H9 (cell line): ENCODE data around the gene TGM4. TPM values are rescaled to one million over a fixed set of nuclear protein-coding genes. Genes with fewer than 3 reads are reported as not detected.

Experiments
- DNase-seq: peaks from one replicate; pipeline ENCODE4 v3.0.0-alpha.2; 2017
- H2AFZ ChIP-seq: one replicate; pipeline ENCODE4 v1.6.1; 2013; ENCODE audit warnings: mild to moderate bottlenecking, low read length, control low read depth, moderate library complexity
- H2AK5ac ChIP-seq: 2 replicates; pipeline ENCODE4 v1.6.1; 2013; ENCODE audit warnings: low read length, control low read depth, mixed read lengths; ENCODE audit not compliant: insufficient read length
- H2BK120ac ChIP-seq: one replicate; pipeline ENCODE4 v1.6.1; 2013; ENCODE audit warnings: low read depth, mild to moderate bottlenecking, low read length, control low read depth, inconsistent platforms; ENCODE audit not compliant: poor library complexity, severe bottlenecking
- H2BK12ac ChIP-seq: 2 replicates; pipeline ENCODE4 v1.6.1; 2013; ENCODE audit warnings: low read length, control low read depth, mixed read lengths, low read depth; ENCODE audit not compliant: insufficient read length
- H2BK15ac ChIP-seq: 2 replicates; pipeline ENCODE4 v1.6.1; 2013; ENCODE audit warnings: low read depth, low read length, control low read depth
- H2BK20ac ChIP-seq: one replicate; pipeline ENCODE4 v1.6.1; 2013; ENCODE audit warnings: low read depth, mild to moderate bottlenecking, low read length, control low read depth, inconsistent platforms; ENCODE audit not compliant: poor library complexity, severe bottlenecking
- H2BK5ac ChIP-seq: 2 replicates; pipeline ENCODE4 v1.6.1; 2013; ENCODE audit warnings: low read length, control low read depth, mixed read lengths; ENCODE audit not compliant: insufficient read length
- H3K14ac ChIP-seq: 2 replicates; pipeline ENCODE4 v1.6.1; 2013; ENCODE audit warnings: low read length, control low read depth; ENCODE audit not compliant: insufficient read depth
- H3K18ac ChIP-seq: 2 replicates; pipeline ENCODE4 v1.6.1; 2013; ENCODE audit warnings: low read depth, mild to moderate bottlenecking, mixed read lengths, low read length, control low read depth; ENCODE audit not compliant: insufficient read length
- H3K23ac ChIP-seq: 2 replicates; pipeline ENCODE4 v1.6.1; 2013; ENCODE audit warnings: low read length, control low read depth, mixed read lengths, low read depth; ENCODE audit not compliant: insufficient read length
- H3K23me2 ChIP-seq: 2 replicates; pipeline ENCODE4 v1.6.1; 2013; ENCODE audit warnings: low read depth, mild to moderate bottlenecking, mixed read lengths, low read length, control low read depth; ENCODE audit not compliant: insufficient read length, poor library complexity, severe bottlenecking
- H3K27ac ChIP-seq: 2 replicates; pipeline ENCODE4 v1.5.1; 2013; ENCODE audit warnings: low read length, control low read depth, mixed read lengths, low read depth; ENCODE audit not compliant: insufficient read length
- H3K27me3 ChIP-seq: 2 replicates; pipeline ENCODE4 v1.6.1; 2013; ENCODE audit warnings: low read length, control low read depth, inconsistent platforms; ENCODE audit not compliant: insufficient read depth
- H3K4ac ChIP-seq: 2 replicates; pipeline ENCODE4 v1.6.1; 2013; ENCODE audit warnings: low read depth, mild to moderate bottlenecking, control low read depth, inconsistent platforms, low read length, moderate library complexity
- H3K4me1 ChIP-seq: 2 replicates; pipeline ENCODE4 v1.6.1; 2013; ENCODE audit warnings: low read length, control low read depth, inconsistent platforms; ENCODE audit not compliant: insufficient read depth
- H3K4me2 ChIP-seq: 2 replicates; pipeline ENCODE4 v1.6.1; 2013; ENCODE audit warnings: low read length, control low read depth, mixed read lengths; ENCODE audit not compliant: insufficient read length, insufficient read depth
- H3K56ac ChIP-seq: 2 replicates; pipeline ENCODE4 v1.6.1; 2013; ENCODE audit warnings: low read depth, mild to moderate bottlenecking, mixed read lengths, low read length, control low read depth; ENCODE audit not compliant: insufficient read length
- H3K79me1 ChIP-seq: 2 replicates; pipeline ENCODE4 v1.6.1; 2013; ENCODE audit warnings: low read depth, mild to moderate bottlenecking, moderate library complexity, low read length, control low read depth, inconsistent platforms; ENCODE audit not compliant: insufficient read depth, poor library complexity, severe bottlenecking
- H3K79me2 ChIP-seq: 2 replicates; pipeline ENCODE4 v1.6.1; 2013; ENCODE audit warnings: low read length, control low read depth, inconsistent platforms; ENCODE audit not compliant: insufficient read depth
- H3K9ac ChIP-seq: 2 replicates; pipeline ENCODE4 v1.6.1; 2013; ENCODE audit warnings: low read length, control low read depth, mixed read lengths; ENCODE audit not compliant: insufficient read length; ENCODE audit errors: extremely low read depth
- H3K9me3 ChIP-seq: one replicate; pipeline ENCODE4 v1.6.1; 2013; ENCODE audit warnings: low read depth, low read length, inconsistent platforms; ENCODE audit not compliant: control insufficient read depth
- H3T11ph ChIP-seq: one replicate; pipeline ENCODE4 v1.6.1; 2013; ENCODE audit warnings: mild to moderate bottlenecking, low read length, control low read depth, inconsistent platforms
- H4K20me1 ChIP-seq: one replicate; pipeline ENCODE4 v1.6.1; 2013; ENCODE audit not compliant: control insufficient read depth, insufficient read length, insufficient read depth
- H4K5ac ChIP-seq: 2 replicates; pipeline ENCODE4 v1.6.1; 2013; ENCODE audit warnings: low read depth, mild to moderate bottlenecking, mixed read lengths, low read length, control low read depth; ENCODE audit not compliant: insufficient read length
- H4K8ac ChIP-seq: replicated peaks from 2 replicates; pipeline ENCODE4 v1.6.1; 2013; ENCODE audit warnings: low read length, control low read depth, mixed read lengths, low read depth; ENCODE audit not compliant: insufficient read length
- H4K91ac ChIP-seq: 2 replicates; pipeline ENCODE4 v1.6.1; 2013; ENCODE audit warnings: low read depth, mild to moderate bottlenecking, moderate library complexity, mixed read lengths, low read length, control low read depth; ENCODE audit not compliant: insufficient read length
- H3K27ac Mint-ChIP-seq, 3 experiments: 2 replicates in 2 of 3; 3 replicates in 1 of 3; pipeline ENCODE4 v1.8.0; 2020 to 2021; ENCODE audit warnings: mixed read lengths in 3 of 3, mild to moderate bottlenecking in 1 of 3, moderate library complexity in 1 of 3
- H3K27me3 Mint-ChIP-seq: 2 replicates; pipeline ENCODE4 v1.8.0; 2021; ENCODE audit warnings: low read depth, mild to moderate bottlenecking, moderate library complexity, mixed read lengths
- H3K36me3 Mint-ChIP-seq, 3 experiments: 2 replicates in 2 of 3; 3 replicates in 1 of 3; pipeline ENCODE4 v1.8.0; 2020 to 2021; ENCODE audit warnings: low read depth in 3 of 3, mixed read lengths in 3 of 3; ENCODE audit not compliant: insufficient read depth in 1 of 3
- H3K4me1 Mint-ChIP-seq, 2 experiments: 2 replicates each; pipeline ENCODE4 v1.8.0; 2020; ENCODE audit warnings: mixed read lengths in 2 of 2
- H3K4me3 Mint-ChIP-seq, 2 experiments: 2 replicates in 1 of 2; 3 replicates in 1 of 2; pipeline ENCODE4 v1.8.0; 2020 to 2021; ENCODE audit warnings: mild to moderate bottlenecking in 2 of 2, mixed read lengths in 2 of 2, moderate library complexity in 1 of 2
- H3K9me3 Mint-ChIP-seq, 2 experiments: 2 replicates in 1 of 2; 3 replicates in 1 of 2; pipeline ENCODE4 v1.8.0; 2020; ENCODE audit warnings: mild to moderate bottlenecking in 2 of 2, mixed read lengths in 2 of 2, moderate library complexity in 1 of 2
- WGBS: extraction: QIAGEN DNeasy Blood & Tissue Kit; methylation state at CpG from one replicate; pipeline ENCODE4 v1.1.7; 2013; ENCODE audit warnings: missing lambda C conversion rate, low lambda C conversion rate, mixed read lengths; ENCODE audit not compliant: insufficient read length; ENCODE audit errors: extremely low coverage; 5-methylcytosine and 5-hydroxymethylcytosine counted together
- total RNA-seq: library from RNA; stranded (reverse); gene quantifications from 2 replicates; pipeline ENCODE4 v1.2.1, GENCODE V29; 2021
- TF ChIP-seq, protein P1 (sequence below): fragments of 200-600 bp; sonication (generic); conservative IDR thresholded peaks from 3 replicates; pipeline ENCODE4 v1.8.0; 2021; ENCODE audit warnings: antibody characterized with exemption, mild to moderate bottlenecking

The TGM4 gene
- total RNA-seq, 1 experiment from 2014 or later, result not detected

DNA sequence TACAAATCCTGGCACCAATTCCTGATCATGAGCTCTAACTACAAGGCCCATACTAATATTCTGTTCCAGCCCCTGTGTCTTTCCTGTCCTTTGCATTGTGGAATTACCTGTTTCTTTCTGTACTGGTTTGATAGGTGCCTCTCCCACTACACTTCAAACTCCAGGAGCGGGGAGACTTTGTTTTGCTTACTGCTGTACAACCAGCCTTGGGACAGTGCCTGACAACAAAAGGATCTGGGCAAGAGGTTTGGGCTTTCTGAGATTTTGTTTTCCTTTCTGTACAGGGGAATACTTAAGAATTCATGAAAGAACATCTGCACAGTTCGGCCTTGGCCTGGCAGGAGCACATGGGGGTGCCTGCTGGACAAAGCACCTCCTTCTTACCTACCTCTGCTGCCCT, 56.5 kb downstream of the TGM4 start:
- no peak overlapping the region for H2AFZ ChIP-seq
- H3K23ac ChIP-seq, result no peak overlapping the region
- Mint-ChIP-seq H3K4me3 (no peak overlapping the region), H3K4me1 (peaks cover 21 to 25% of the 10 kb centered on the region in 2 experiments), H3K27ac (no peak overlapping the region; a peak in 1 of 7 replicates), H3K9me3 (no peaks in the 10 kb centered on the region), H3K36me3 (peaks cover 36 to 60% (median 60%) of the 10 kb centered on the region in 3 experiments), H3K27me3 (no peaks in the 10 kb centered on the region)
- no peaks in the 10 kb centered on the region for H3K79me2 ChIP-seq
- no peak overlapping the region for H3K4me2 ChIP-seq
- H3K79me1 ChIP-seq, result no peaks in the 10 kb centered on the region
- H3K4ac ChIP-seq, result no peak overlapping the region
- no peak overlapping the region for H3K14ac ChIP-seq
- no peaks in the 10 kb centered on the region for H3K9me3 ChIP-seq
- H3K27me3 ChIP-seq, result no peaks in the 10 kb centered on the region
- no peak overlapping the region for H2BK120ac ChIP-seq
- H4K20me1 ChIP-seq, result no peaks in the 10 kb centered on the region
- H3K56ac ChIP-seq, result no peak overlapping the region
- H3K18ac ChIP-seq, result no peak overlapping the region
- H3K27ac ChIP-seq, result no peak overlapping the region
- H3K23me2 ChIP-seq, result no peaks in the 10 kb centered on the region
- TF ChIP-seq, protein P1, sequence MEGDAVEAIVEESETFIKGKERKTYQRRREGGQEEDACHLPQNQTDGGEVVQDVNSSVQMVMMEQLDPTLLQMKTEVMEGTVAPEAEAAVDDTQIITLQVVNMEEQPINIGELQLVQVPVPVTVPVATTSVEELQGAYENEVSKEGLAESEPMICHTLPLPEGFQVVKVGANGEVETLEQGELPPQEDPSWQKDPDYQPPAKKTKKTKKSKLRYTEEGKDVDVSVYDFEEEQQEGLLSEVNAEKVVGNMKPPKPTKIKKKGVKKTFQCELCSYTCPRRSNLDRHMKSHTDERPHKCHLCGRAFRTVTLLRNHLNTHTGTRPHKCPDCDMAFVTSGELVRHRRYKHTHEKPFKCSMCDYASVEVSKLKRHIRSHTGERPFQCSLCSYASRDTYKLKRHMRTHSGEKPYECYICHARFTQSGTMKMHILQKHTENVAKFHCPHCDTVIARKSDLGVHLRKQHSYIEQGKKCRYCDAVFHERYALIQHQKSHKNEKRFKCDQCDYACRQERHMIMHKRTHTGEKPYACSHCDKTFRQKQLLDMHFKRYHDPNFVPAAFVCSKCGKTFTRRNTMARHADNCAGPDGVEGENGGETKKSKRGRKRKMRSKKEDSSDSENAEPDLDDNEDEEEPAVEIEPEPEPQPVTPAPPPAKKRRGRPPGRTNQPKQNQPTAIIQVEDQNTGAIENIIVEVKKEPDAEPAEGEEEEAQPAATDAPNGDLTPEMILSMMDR, result no peak
- H2BK5ac ChIP-seq, result no peak overlapping the region
- H3K4me1 ChIP-seq, result no peaks in the 10 kb centered on the region
- H3K9ac ChIP-seq, result no peak overlapping the region
- no peak overlapping the region for H2BK12ac ChIP-seq
- no peak overlapping the region for H2BK20ac ChIP-seq
- no peak overlapping the region for H2BK15ac ChIP-seq
- H4K91ac ChIP-seq, result no peak overlapping the region
- DNase-seq, result no peak
- no peak overlapping the region for H4K5ac ChIP-seq
- H4K8ac ChIP-seq, result no peak overlapping the region
- no peak overlapping the region for H3T11ph ChIP-seq
- no peak overlapping the region for H2AK5ac ChIP-seq
- WGBS, result no CpG with 5 or more reads among the region's 2 CpGs
